GM20000 (cell line): Measurements from ENCODE around the gene RUNX1.

Experiments
- DNase-seq: peaks from one replicate; pipeline ENCODE4 v3.0.0; 2012; ENCODE audit warnings: low spot score
- TF ChIP-seq, protein P1 (sequence below): IDR thresholded peaks from 2 replicates; pipeline ENCODE4 v1.5.1; 2012; ENCODE audit warnings: mild to moderate bottlenecking, control low read depth; ENCODE audit errors: extremely low read depth, missing control alignments

Gene RUNX1

DNA sequence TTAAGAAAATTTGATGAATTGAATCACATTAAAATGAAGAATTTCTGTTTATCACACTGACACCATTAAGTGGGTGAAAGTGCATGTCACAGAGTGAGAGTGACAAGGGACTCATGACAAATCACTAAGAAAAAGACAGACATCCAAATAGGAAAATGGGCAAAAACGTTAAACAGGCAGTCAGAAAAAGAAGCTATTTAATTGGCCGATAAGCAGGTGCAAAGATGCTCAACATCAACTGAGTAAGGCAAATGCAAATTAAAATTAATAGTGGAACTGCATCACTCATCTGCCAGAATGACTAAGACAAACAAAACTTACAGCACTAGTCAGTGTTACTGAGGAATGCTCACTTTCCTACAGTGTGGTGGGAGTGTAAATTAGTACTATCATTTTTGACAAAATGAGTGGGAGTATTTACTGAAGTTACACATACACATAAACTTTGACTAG lies 39.2 kb upstream of the RUNX1 start:
- TF ChIP-seq, protein P1, sequence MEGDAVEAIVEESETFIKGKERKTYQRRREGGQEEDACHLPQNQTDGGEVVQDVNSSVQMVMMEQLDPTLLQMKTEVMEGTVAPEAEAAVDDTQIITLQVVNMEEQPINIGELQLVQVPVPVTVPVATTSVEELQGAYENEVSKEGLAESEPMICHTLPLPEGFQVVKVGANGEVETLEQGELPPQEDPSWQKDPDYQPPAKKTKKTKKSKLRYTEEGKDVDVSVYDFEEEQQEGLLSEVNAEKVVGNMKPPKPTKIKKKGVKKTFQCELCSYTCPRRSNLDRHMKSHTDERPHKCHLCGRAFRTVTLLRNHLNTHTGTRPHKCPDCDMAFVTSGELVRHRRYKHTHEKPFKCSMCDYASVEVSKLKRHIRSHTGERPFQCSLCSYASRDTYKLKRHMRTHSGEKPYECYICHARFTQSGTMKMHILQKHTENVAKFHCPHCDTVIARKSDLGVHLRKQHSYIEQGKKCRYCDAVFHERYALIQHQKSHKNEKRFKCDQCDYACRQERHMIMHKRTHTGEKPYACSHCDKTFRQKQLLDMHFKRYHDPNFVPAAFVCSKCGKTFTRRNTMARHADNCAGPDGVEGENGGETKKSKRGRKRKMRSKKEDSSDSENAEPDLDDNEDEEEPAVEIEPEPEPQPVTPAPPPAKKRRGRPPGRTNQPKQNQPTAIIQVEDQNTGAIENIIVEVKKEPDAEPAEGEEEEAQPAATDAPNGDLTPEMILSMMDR, result no peak

DNA sequence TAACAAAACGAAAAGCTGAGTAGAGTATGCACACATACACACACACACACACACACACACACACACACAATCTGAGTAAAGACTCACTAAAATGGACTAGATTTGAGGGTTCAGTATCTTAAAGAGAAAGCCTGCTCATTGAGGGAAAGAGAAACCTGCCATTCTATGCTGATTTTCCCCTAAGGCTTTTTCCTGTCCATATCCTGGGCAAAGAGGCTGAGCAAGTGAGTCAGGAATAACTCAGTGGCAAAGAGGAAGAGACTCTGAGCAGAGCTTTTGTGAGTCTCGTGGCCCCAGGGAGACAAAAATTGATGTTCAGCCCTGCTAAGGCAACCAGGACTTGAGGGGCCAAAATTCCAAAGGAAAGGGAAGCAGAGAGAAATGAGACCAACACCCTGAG lies 37.3 kb upstream of the RUNX1 start:
- DNase-seq, result no peak
- TF ChIP-seq, protein P1, result no peak

More for the DNA sequence above, 39.2 kb upstream of the RUNX1 start:
- no peak for DNase-seq

DNA sequence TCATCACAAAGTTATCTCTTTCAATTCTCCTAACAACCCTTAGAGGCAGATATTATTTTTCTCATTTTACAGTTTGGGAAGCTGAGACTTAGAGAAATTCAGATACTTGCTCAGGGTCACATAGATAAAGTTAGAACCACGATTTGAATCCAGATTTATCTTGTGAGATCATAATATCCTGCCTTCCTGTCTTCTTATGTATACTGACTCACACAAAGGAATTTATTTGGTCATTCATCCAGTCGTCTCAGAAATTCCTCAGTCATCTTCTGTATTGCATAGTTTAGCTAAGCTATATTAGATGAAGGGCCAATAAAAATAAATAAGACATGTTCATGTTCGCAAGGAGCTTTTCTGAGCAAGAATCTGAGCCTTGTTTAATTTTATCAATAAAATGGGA lies 35.8 kb upstream of the RUNX1 start:
- no peak for DNase-seq
- TF ChIP-seq, protein P1, result no peak

DNA sequence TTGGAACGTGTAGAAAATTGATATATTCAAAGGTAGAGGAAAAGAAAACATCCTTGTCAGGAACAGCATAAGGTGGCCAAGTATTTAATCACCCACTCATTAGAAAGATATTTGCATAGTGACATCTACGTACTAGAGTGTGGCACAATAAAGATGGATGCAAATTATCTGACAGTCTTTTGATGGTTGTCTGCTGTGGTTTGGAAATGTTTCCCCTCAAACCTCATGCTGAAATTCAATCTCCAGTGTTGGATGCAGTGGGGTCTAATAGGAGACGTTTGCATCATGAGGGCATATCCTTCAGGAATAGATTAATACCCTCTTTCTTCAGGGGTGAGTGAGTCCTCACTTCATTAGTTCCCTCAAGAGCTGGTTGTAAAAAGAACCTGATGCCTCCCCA lies 34.1 kb upstream of the RUNX1 start:
- TF ChIP-seq, protein P1, result no peak
- DNase-seq, result no peak

DNA sequence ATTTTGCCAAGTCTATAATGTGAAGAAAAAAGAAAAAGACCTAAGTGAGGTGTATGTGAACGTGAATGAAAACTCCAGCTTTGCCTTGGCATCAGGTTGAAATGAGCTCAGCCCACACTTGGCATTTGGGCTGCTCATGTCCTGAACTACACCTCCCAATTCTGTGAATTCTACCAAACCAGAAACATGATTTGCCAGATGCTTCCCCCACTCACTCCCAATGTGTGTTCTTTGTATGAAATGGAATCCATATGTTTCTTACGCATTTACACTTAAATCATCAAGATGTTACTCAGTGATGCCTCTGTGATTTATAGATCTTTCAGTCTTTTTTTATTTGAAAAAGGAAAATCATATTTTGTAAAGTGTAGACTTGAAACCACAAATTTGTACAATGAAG lies 32.8 kb upstream of the RUNX1 start:
- DNase-seq, result no peak
- TF ChIP-seq, protein P1, result no peak

DNA sequence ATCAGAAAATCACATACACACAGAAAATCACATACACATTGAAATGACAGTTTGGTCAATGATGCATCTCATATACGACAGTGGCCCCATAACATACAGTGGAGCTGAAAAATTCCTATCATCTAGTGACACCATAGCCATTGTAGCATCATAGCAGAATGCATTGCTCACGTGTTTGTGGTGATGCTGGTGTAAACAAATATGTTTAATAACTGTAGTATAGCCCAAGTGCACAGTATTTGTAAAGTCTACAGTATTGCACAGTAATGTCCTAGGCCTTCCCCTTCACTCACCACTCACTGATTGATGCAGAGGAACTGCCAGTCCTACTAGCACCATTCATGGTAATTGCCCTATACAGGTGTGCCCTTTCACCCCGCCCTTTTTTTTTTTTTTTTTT lies 30.1 kb upstream of the RUNX1 start:
- DNase-seq, result no peak
- TF ChIP-seq, protein P1, result no peak

DNA sequence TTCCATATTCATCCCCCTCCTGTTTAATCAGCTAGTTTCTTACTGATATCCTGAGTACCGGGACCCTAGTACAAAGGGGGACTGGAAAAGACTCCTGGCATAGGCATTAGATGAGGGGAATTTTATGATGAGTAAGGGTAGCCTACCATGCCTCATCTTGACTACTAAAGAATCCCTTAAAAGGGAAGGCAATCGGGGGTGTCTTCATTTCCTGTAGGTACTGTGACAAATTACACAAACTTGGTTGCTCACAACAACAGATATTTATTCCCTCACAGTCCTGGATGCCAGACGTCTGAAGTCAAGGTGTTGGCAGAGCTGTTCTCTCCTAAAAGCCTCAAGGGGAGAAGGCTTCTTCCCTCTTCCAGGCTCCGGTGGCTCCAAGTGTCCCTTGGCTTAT lies 28.9 kb upstream of the RUNX1 start:
- DNase-seq, result no peak
- TF ChIP-seq, protein P1, result no peak
